Common myeloid progenitor, CD34-positive (primary cell): ENCODE results near the gene OSBPL10.

ENCODE experiments used
- CTCF ChIA-PET: fragments of 350-600 bp; sonication (Branson Sonifier 250); formaldehyde crosslinking; loops from one replicate; lab custom pipeline; 2021; ENCODE audit warnings: antibody characterized with exemption; lab: Charles Lee
- POLR2A ChIA-PET: fragments of 350-600 bp; sonication (Branson Sonifier 250); formaldehyde crosslinking; loops from one replicate; lab custom pipeline; 2021; ENCODE audit warnings: antibody characterized with exemption; lab: Charles Lee
- DNase-seq, 3 donors: peaks; one replicate each; pipeline versions ENCODE4 v3.0.0 to v3.0.0-alpha.2; 2013
- H3K27ac ChIP-seq, 2 experiments: 1 replicate in 1 of 2; 2 replicates in 1 of 2; pipeline ENCODE4 v1.7.0; 2013; ENCODE audit warnings: inconsistent platforms in 2 of 2, low read length in 2 of 2, mild to moderate bottlenecking in 2 of 2, low read depth in 1 of 2, moderate library complexity in 1 of 2; ENCODE audit not compliant: severe bottlenecking in 2 of 2, insufficient read depth in 1 of 2, poor library complexity in 1 of 2
- H3K27me3 ChIP-seq, 5 experiments: replicated peaks in 2 of 5; 1 replicate in 3 of 5; 2 replicates in 2 of 5; pipeline versions ENCODE4 v1.6.1 to v1.7.0; 2013; ENCODE audit warnings: low read length in 4 of 5, mild to moderate bottlenecking in 2 of 5, moderate library complexity in 2 of 5, inconsistent platforms in 1 of 5; ENCODE audit not compliant: insufficient read depth in 5 of 5, control insufficient read depth in 4 of 5
- H3K36me3 ChIP-seq, 4 experiments: 1 replicate in 2 of 4; 2 replicates in 2 of 4; pipeline versions ENCODE4 v1.6.1 to v1.7.0; 2013; ENCODE audit warnings: low read length in 3 of 4, control low read depth in 1 of 4, mild to moderate bottlenecking in 1 of 4; ENCODE audit not compliant: control insufficient read depth in 4 of 4, insufficient read depth in 4 of 4
- H3K4me1 ChIP-seq, 4 experiments: 1 replicate in 3 of 4; 2 replicates in 1 of 4; pipeline versions ENCODE4 v1.6.1 to v1.7.1; 2013; ENCODE audit warnings: low read length in 3 of 4, mild to moderate bottlenecking in 3 of 4, control low read depth in 1 of 4, inconsistent platforms in 1 of 4, moderate library complexity in 1 of 4; ENCODE audit not compliant: control insufficient read depth in 4 of 4, insufficient read depth in 4 of 4; ENCODE audit errors: control extremely low read depth in 1 of 4
- H3K4me3 ChIP-seq, 7 experiments: 1 replicate in 4 of 7; 2 replicates in 3 of 7; pipeline versions ENCODE4 v1.5.1 to v1.7.0; 2013; ENCODE audit warnings: mild to moderate bottlenecking in 7 of 7, low read length in 6 of 7, moderate library complexity in 6 of 7, inconsistent platforms in 2 of 7, low read depth in 2 of 7, control low read depth in 1 of 7; ENCODE audit not compliant: insufficient read depth in 4 of 7, control insufficient read depth in 1 of 7; ENCODE audit errors: extremely low read depth in 1 of 7
- H3K9me3 ChIP-seq, 5 experiments: 1 replicate in 4 of 5; 2 replicates in 1 of 5; pipeline versions ENCODE4 v1.6.1 to v1.7.1; 2013; ENCODE audit warnings: low read length in 4 of 5, mild to moderate bottlenecking in 2 of 5, inconsistent platforms in 1 of 5, low read depth in 1 of 5, moderate library complexity in 1 of 5; ENCODE audit not compliant: control insufficient read depth in 4 of 5, insufficient read depth in 2 of 5; ENCODE audit errors: control extremely low read depth in 1 of 5
- WGBS: methylation state at CpG from one replicate; pipeline ENCODE4 v1.1.5; 2013; ENCODE audit not compliant: insufficient coverage; 5-methylcytosine and 5-hydroxymethylcytosine counted together

The OSBPL10 gene

DNA sequence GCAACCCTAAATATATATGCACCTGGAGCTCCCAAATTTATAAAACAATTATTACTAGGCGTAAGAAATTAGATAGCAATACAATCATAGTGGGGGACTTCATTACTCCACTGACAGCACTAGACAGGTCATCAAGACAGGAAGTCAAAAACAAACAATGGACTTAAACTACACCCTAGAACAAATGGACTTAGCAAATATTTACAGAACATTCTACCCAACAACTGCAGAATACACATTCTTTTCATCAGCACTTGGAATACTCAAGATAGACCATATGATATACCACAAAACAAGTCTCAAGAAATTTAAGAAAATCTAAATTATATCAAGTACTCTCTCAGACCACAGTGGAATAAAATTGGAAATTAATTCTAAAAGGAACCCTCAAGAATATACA, 201.5 kb downstream of the OSBPL10 start:
- ChIA-PET POLR2A (no interaction called here), CTCF (no interaction called here)

DNA sequence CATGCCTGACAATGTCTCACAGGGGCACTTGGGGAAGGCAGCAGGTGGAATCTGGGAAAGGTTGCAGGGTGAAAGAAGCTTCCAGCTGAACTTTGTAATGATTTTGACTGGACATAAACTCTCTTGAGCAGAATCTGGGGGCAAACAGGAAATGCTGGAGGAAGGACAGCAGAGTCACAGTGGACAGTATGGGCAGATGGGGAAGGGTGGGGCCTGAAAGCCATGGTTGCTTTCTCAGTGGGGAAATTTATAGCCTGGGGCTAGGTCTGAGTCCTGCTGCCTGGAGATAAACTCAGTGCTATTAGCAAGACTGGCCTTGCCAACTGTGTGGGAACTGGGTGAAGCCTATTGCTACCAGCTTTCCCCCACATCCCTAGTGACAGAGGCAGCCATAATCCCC, 203.2 kb downstream of the OSBPL10 start:
- ChIA-PET POLR2A (no interaction called here), CTCF (interaction anchor here (0.6 to 1.7 kb wide), 2 partner anchors 9 to 1522 kb away, joined by 3 to 4 read pairs; no protein-coding TSS in a partner anchor)
- Histone ChIP-seq H3K4me3 (no peak overlapping the region), H3K27ac (no peak overlapping the region), H3K36me3 (no peaks in the 10 kb centered on the region), H3K4me1 (no peaks in the 10 kb centered on the region), H3K27me3 (no peaks in the 10 kb centered on the region), H3K9me3 (peaks cover 0 to 13% (median 0%) of the 10 kb centered on the region in 5 experiments)
- DNase-seq: no peak

More for the DNA sequence above, 201.5 kb downstream of the OSBPL10 start:
- Histone ChIP-seq H3K4me1 (no peaks in the 10 kb centered on the region), H3K9me3 (peaks cover 0 to 13% (median 0%) of the 10 kb centered on the region in 5 experiments), H3K27ac (no peak overlapping the region), H3K4me3 (no peak overlapping the region), H3K27me3 (no peaks in the 10 kb centered on the region), H3K36me3 (no peaks in the 10 kb centered on the region)
- no CpG with 5 or more reads among the region's 1 CpG for WGBS
- DNase-seq: no peak

DNA sequence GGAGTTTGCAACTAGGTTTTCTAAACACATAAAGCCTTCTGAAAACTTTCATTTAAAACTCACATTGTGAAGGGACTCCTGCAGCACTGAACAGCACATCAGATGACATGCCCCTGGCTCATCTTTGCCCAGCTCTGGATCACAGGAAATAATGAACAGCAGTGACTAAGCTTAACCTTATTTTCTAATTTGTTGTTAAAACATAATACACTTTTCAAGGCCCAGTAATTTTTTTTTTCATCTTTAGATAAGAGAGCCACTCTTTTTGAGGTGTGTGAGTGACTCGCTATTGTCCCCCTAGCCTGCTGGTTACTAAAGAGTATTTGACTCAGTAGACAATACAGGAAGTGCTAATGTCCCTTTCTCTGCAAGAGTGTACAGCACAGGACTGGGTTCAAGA, 204.0 kb downstream of the OSBPL10 start:
- H3K9me3 ChIP-seq: peaks cover 0 to 13% (median 0%) of the 10 kb centered on the region in 5 experiments
- H3K27me3 ChIP-seq: no peaks in the 10 kb centered on the region
- WGBS: no CpG with 5 or more reads among the region's 1 CpG
- no peak overlapping the region for H3K27ac ChIP-seq
- ChIA-PET CTCF (interaction anchor here (1.7 kb wide), 1 partner anchor 8 kb away, joined by 4 read pairs; no protein-coding TSS in a partner anchor), POLR2A (no interaction called here)
- no peak overlapping the region for H3K4me3 ChIP-seq
- H3K36me3 ChIP-seq: no peaks in the 10 kb centered on the region
- no peak for DNase-seq
- no peaks in the 10 kb centered on the region for H3K4me1 ChIP-seq

DNA sequence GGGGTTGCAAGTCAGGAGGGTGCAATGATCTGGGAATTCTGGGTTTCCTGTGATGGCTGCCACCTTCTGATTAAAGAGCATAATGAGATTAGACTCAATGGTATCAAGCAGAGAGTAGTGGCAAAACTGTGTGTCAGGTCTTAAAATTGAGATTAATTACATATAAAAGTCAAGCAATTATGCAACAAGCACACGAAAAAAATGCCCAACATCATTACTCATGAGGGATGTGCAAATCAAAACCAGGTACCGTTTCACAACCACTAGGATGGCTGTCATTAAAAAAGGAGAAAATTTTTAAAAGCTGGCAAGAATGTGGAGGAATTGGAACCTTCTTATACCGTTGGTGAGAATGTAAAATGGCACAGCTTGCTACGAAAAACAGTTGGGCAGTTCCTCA, 205.0 kb downstream of the OSBPL10 start:
- CTCF ChIA-PET: no interaction called here
- no CpG with 5 or more reads among the region's 4 CpGs for WGBS
- POLR2A ChIA-PET: no interaction called here

DNA sequence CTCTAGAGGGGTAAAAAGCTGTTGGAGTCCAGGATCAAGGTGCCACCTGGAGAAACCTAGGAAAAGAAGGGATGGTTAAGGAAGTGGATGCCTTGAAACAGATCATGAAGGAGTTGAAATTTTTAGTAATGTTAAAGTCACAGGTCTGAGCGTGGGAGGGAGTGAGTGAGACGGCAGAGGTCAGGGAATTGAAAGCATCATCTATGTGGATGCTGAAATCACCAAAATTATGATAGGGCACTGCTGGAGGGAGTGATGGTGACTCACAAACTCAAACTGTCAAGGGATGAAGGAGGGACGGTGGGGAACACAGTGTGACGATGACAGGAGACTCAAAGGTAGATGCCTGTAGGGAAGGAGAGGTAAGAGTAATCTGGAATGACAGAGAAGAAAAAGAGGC, 205.7 kb downstream of the OSBPL10 start:
- no peak for DNase-seq
- Histone ChIP-seq H3K27me3 (no peaks in the 10 kb centered on the region), H3K4me1 (no peaks in the 10 kb centered on the region), H3K36me3 (no peaks in the 10 kb centered on the region), H3K27ac (no peak overlapping the region), H3K4me3 (no peak overlapping the region), H3K9me3 (peaks cover 0 to 13% (median 0%) of the 10 kb centered on the region in 5 experiments)
- 100% methylated on average over 4 of the region's 4 CpGs for WGBS
- POLR2A ChIA-PET: no interaction called here
- CTCF ChIA-PET: no interaction called here

More for the DNA sequence above, 205.0 kb downstream of the OSBPL10 start:
- no peak for DNase-seq
- H3K27me3 ChIP-seq: no peaks in the 10 kb centered on the region
- H3K4me1 ChIP-seq: no peaks in the 10 kb centered on the region
- peaks cover 0 to 13% (median 0%) of the 10 kb centered on the region in 5 experiments for H3K9me3 ChIP-seq
- no peak overlapping the region for H3K4me3 ChIP-seq
- H3K27ac ChIP-seq: no peak overlapping the region
- H3K36me3 ChIP-seq: no peaks in the 10 kb centered on the region

DNA sequence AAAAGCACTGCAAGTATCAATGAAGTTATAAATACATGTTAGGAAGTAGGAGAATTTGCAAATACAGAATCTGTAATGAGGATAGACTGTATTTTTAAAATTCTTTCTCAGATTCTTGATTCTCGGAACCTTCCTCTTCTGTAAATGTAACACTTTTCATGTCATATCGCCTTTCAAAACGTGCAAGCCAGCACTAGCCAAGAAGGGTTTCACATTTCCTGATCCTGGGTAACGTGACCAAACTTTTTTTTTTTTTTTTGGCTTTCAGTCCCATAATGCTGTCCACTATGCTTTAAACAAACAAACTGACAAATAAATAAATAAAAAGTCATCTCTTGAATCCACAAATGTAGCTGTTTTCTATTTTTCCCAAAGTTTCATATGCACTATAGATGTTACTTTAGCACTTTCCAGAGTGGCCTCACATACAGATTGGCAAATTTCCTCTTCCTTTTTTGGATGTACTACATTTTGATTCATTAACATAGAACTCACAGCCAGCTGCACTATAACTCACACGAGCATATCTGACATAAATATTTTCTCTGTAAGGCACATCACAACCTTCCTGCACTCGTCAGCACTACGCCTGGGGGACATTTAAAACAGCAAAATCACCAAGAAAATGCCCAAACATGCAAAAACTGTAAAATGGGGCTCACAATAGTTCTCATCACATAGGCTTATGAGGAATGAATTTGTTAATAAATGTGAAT, 208.1 kb downstream of the OSBPL10 start:
- ChIA-PET POLR2A (no interaction called here), CTCF (interaction anchor here (0.7 kb wide), 1 partner anchor 15 kb away, joined by 3 read pairs; no protein-coding TSS in a partner anchor)
- no peak overlapping the region for H3K4me3 ChIP-seq
- no peaks in the 10 kb centered on the region for H3K4me1 ChIP-seq
- peaks cover 0 to 5% (median 0%) of the 10 kb centered on the region in 5 experiments for H3K9me3 ChIP-seq
- no peak overlapping the region for H3K27ac ChIP-seq
- H3K27me3 ChIP-seq: no peaks in the 10 kb centered on the region
- DNase-seq: no peak
- H3K36me3 ChIP-seq: no peaks in the 10 kb centered on the region
- WGBS: 77% methylated on average over 7 of the region's 7 CpGs

DNA sequence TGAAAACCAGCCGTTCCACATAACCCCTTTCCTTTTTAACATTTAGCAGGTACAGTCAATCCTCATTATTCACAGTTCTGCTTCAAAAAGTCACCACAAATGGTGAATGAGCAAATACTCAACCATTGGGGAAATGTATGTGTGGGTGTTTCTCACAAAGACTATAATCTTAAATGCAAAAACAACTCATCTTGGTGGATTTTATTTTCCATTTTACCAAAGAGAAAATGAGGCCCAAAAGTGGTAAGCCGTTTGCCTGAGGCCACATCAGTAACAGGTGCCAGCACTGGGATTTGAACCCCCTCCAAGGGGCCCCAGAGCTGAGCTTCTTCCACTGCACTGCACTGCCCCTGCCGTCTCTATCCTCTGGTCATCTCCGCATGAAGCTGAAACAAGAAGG, 208.8 kb downstream of the OSBPL10 start:
- CTCF ChIA-PET: no interaction called here

More for the DNA sequence above, 208.8 kb downstream of the OSBPL10 start:
- Histone ChIP-seq H3K4me3 (no peak overlapping the region), H3K4me1 (no peaks in the 10 kb centered on the region), H3K36me3 (no peaks in the 10 kb centered on the region), H3K27ac (no peak overlapping the region), H3K27me3 (no peaks in the 10 kb centered on the region), H3K9me3 (no peaks in the 10 kb centered on the region)
- POLR2A ChIA-PET: no interaction called here
- 100% methylated on average over 4 of the region's 4 CpGs for WGBS
- no peak for DNase-seq
